Ovary (tissue), 3 donors: ENCODE results near the gene GFRA1.

Experiments
- CTCF ChIP-seq, 3 donors: fragments of 450-650 bp in 2 of 3; fragments of 200-600 bp in 1 of 3; IDR thresholded peaks; one replicate each; pipeline versions ENCODE4 v1.5.1 to v1.8.0; 2016 to 2022; ENCODE audit warnings: antibody characterized with exemption in 3 of 3, mild to moderate bottlenecking in 1 of 3
- EP300 ChIP-seq: sonication (generic); formaldehyde crosslinking; IDR thresholded peaks from one replicate; pipeline ENCODE4 v1.6.1; 2017; ENCODE audit warnings: antibody characterized with exemption
- POLR2A ChIP-seq: fragments of 450-650 bp; IDR thresholded peaks from one replicate; pipeline ENCODE4 v1.6.1; 2017; ENCODE audit warnings: antibody characterized with exemption, mild to moderate bottlenecking, moderate library complexity
- donor health status: DM: no; HTN: no; CAD: no.

- no peak for TF ChIP-seq EP300
- TF ChIP-seq CTCF (IDR thresholded peaks at IDR 0.05): no peak
- TF ChIP-seq POLR2A: no peak
Measured at GRCh38 chr10:116059320-116059719, 213.7 kb downstream of the GFRA1 start.
